Ascending aorta (tissue), 2 donors: ENCODE measurements around the gene TMEM204. TPM values are rescaled to one million over a fixed set of nuclear protein-coding genes. Genes with fewer than 3 reads are reported as not detected.

Experiments
- DNase-seq, 2 donors: peaks; one replicate each; pipeline ENCODE4 v3.0.0-alpha.2; 2019; ENCODE audit warnings: low spot score in 2 of 2
- H3K27ac ChIP-seq, 2 donors: fragments of 200-600 bp; sonication (generic); one replicate each; pipeline ENCODE4 v1.5.1; 2016 to 2017; ENCODE audit warnings: mild to moderate bottlenecking in 1 of 2
- H3K27me3 ChIP-seq: fragments of 200-600 bp; sonication (generic); one replicate; pipeline ENCODE4 v1.5.1; 2017
- H3K36me3 ChIP-seq, 2 donors: fragments of 200-600 bp; sonication (generic); one replicate each; pipeline ENCODE4 v1.5.1; 2016
- H3K4me1 ChIP-seq, 2 donors: fragments of 200-600 bp; sonication (generic); one replicate each; pipeline ENCODE4 v1.5.1; 2016 to 2017; ENCODE audit warnings: mild to moderate bottlenecking in 1 of 2
- H3K4me3 ChIP-seq, 2 donors: fragments of 200-600 bp; sonication (generic); one replicate each; pipeline ENCODE4 v1.5.1; 2016 to 2017; ENCODE audit warnings: mild to moderate bottlenecking in 1 of 2
- H3K9me3 ChIP-seq, 2 donors: fragments of 200-600 bp; sonication (generic); one replicate each; pipeline ENCODE4 v1.5.1; 2016
- CTCF ChIP-seq, 3 experiments: fragments of 200-600 bp in 2 of 3; fragments of 450-650 bp in 1 of 3; sonication (generic) in 2 of 3; IDR thresholded peaks; one replicate each; pipeline ENCODE4 v1.5.1; 2016 to 2019; ENCODE audit warnings: antibody characterized with exemption in 3 of 3, mild to moderate bottlenecking in 1 of 3, moderate library complexity in 1 of 3
- intact Hi-C: fragments of 100-400 bp; cut with DNase I; formaldehyde crosslinking; loops from one replicate; pipeline ENCODE4 v1.15.1; 2023
- total RNA-seq: library from RNA; depleted of rRNA; stranded (reverse); fragments of >200 nt; gene quantifications from one replicate; pipeline ENCODE4 v1.1.0, GENCODE V29; 2016

The TMEM204 gene
- total RNA-seq, 1 donor from 2014 or later, result 145 TPM

GRCh38 chr16:1511662-1512569 is 21.6 kb upstream of the TMEM204 start:
- Histone ChIP-seq H3K4me1 (peaks cover 13 to 19% of the 10 kb centered on the region in 2 donors), H3K36me3 (peaks cover 4 to 7% of the 10 kb centered on the region in 2 donors), H3K9me3 (peaks cover 0 to 11% of the 10 kb centered on the region in 2 donors), H3K27ac (peak overlapping the region in 1 of 2 donors; percentile 22), H3K4me3 (no peak overlapping the region), H3K27me3 (no peaks in the 10 kb centered on the region)
- no peak for TF ChIP-seq CTCF (IDR thresholded peaks at IDR 0.05)
- DNase-seq, result no peak
- intact Hi-C loops, result no loop called here

GRCh38 chr16:1512774-1513173 is 20.7 kb upstream of the TMEM204 start:
- no peak overlapping the region for H3K27ac ChIP-seq
- no peak for DNase-seq
- H3K27me3 ChIP-seq, result no peaks in the 10 kb centered on the region
- no peak for TF ChIP-seq CTCF (IDR thresholded peaks at IDR 0.05)
- H3K9me3 ChIP-seq, result peaks cover 0 to 11% of the 10 kb centered on the region in 2 donors
- H3K4me1 ChIP-seq, result peaks cover 13 to 19% of the 10 kb centered on the region in 2 donors
- H3K36me3 ChIP-seq, result peaks cover 0 to 9% of the 10 kb centered on the region in 2 donors
- intact Hi-C loops, result no loop called here
- H3K4me3 ChIP-seq, result no peak overlapping the region

- Histone ChIP-seq H3K4me1 (peaks cover 2 to 7% of the 10 kb centered on the region in 2 donors), H3K9me3 (peaks cover 0 to 11% of the 10 kb centered on the region in 2 donors), H3K4me3 (no peak overlapping the region), H3K27me3 (no peaks in the 10 kb centered on the region), H3K36me3 (peaks cover under 1 to 15% of the 10 kb centered on the region in 2 donors), H3K27ac (no peak overlapping the region)
- no peak for TF ChIP-seq CTCF (IDR thresholded peaks at IDR 0.05)
- no peak for DNase-seq
- intact Hi-C loops, result no loop called here
Measured at GRCh38 chr16:1514507-1514906, 19.0 kb upstream of the TMEM204 start.

GRCh38 chr16:1518626-1519135 is 14.8 kb upstream of the TMEM204 start:
- intact Hi-C loops, result no loop called here
- TF ChIP-seq CTCF (IDR thresholded peaks at IDR 0.05), result no peak
- peaks cover 0 to 11% of the 10 kb centered on the region in 2 donors for H3K9me3 ChIP-seq
- DNase-seq, result no peak
- peaks cover 9 to 28% of the 10 kb centered on the region in 2 donors for H3K36me3 ChIP-seq
- no peaks in the 10 kb centered on the region for H3K4me1 ChIP-seq
- no peak overlapping the region for H3K27ac ChIP-seq
- no peaks in the 10 kb centered on the region for H3K27me3 ChIP-seq
- no peak overlapping the region for H3K4me3 ChIP-seq

- no peak overlapping the region for H3K4me3 ChIP-seq
- intact Hi-C loops, result no loop called here
- DNase-seq, result no peak
- no peaks in the 10 kb centered on the region for H3K27me3 ChIP-seq
- H3K27ac ChIP-seq, result no peak overlapping the region
- no peaks in the 10 kb centered on the region for H3K4me1 ChIP-seq
- H3K9me3 ChIP-seq, result peaks cover 0 to 1% of the 10 kb centered on the region in 2 donors
- no peak for TF ChIP-seq CTCF (IDR thresholded peaks at IDR 0.05)
- H3K36me3 ChIP-seq, result peaks cover 15 to 34% of the 10 kb centered on the region in 2 donors
Measured at GRCh38 chr16:1519831-1520230, 13.6 kb upstream of the TMEM204 start.
